ENCODE data around the gene PROC. TPM values are rescaled to one million over a fixed set of nuclear protein-coding genes. Genes with fewer than 3 reads are reported as not detected.

The PROC gene
- total RNA-seq, 1 experiment from 2014 or later: not detected

- Histone ChIP-seq H2AFZ (ENCODE audit: low read depth, low read length, poor library complexity, severe bottlenecking) (no peak overlapping the region), H3K9me2 (ENCODE audit: insufficient read depth) (no peaks in the 10 kb centered on the region), H3K27ac (ENCODE audit: low read depth, low read length) (no peak overlapping the region), H3K27me3 (ENCODE audit: insufficient read depth, low read length) (no peaks in the 10 kb centered on the region), H3K9me3 (ENCODE audit: control insufficient read depth in 1 of 2, insufficient read depth in 1 of 2, low read depth in 1 of 2, low read length in 2 of 2) (no peaks in the 10 kb centered on the region), H3K79me2 (ENCODE audit: insufficient read depth, low read length) (no peaks in the 10 kb centered on the region), H3K4me1 (ENCODE audit: control insufficient read depth in 1 of 2, insufficient read depth in 2 of 2, low read length in 2 of 2) (no peaks in the 10 kb centered on the region), H4K20me1 (ENCODE audit: insufficient read depth) (no peaks in the 10 kb centered on the region), H3K4me2 (ENCODE audit: low read length) (no peak overlapping the region), H3K36me3 (ENCODE audit: control insufficient read depth in 1 of 2, insufficient read depth in 2 of 2, low read length in 2 of 2) (no peaks in the 10 kb centered on the region), H3K4me3 (replicated peaks in 1 of 2; ENCODE audit: low read depth in 1 of 2, low read length in 2 of 2) (no peak overlapping the region), H3K9ac (ENCODE audit: low read length) (no peak overlapping the region)
- CTCF ChIA-PET: no interaction called here
- ATAC-seq (no peak), DNase-seq (ENCODE audit: low read depth, low spot score) (no peak)
- no peak for TF ChIP-seq EZH2 (IDR thresholded peaks at IDR 0.05)
- no peak for TF ChIP-seq EZH2phosphoT487 (IDR thresholded peaks at IDR 0.05; ENCODE audit: borderline replicate concordance)
- no peak for TF ChIP-seq SIN3A (IDR thresholded peaks at IDR 0.05; ENCODE audit: low read depth)
- no peak for TF ChIP-seq REST (IDR thresholded peaks at IDR 0.05; ENCODE audit: low read depth)
- TF ChIP-seq ZFX (IDR thresholded peaks at IDR 0.05): no peak
- no peak for TF ChIP-seq CTCF (IDR thresholded peaks at IDR 0.05 in 2 of 3, conservative IDR thresholded peaks at IDR 0.05 in 1 of 3; ENCODE audit: borderline replicate concordance in 1 of 3, insufficient read depth in 1 of 3, low read depth in 2 of 3, low read length in 2 of 3)
- no peak for TF ChIP-seq FOSL1 (IDR thresholded peaks at IDR 0.05; ENCODE audit: low read depth)
- TF ChIP-seq SP1 (IDR thresholded peaks at IDR 0.05; ENCODE audit: low read depth): no peak
- no peak for TF ChIP-seq JUND (IDR thresholded peaks at IDR 0.05)
- no peak for TF ChIP-seq CEBPB (IDR thresholded peaks at IDR 0.05; ENCODE audit: low read depth)
- no peak for TF ChIP-seq ATF3 (IDR thresholded peaks at IDR 0.05)
- TF ChIP-seq YY1 (IDR thresholded peaks at IDR 0.05; ENCODE audit: extremely low read depth, insufficient replicate concordance, low read depth, low read length): no peak
- no peak for TF ChIP-seq EGR1 (IDR thresholded peaks at IDR 0.05; ENCODE audit: low read depth)
- TF ChIP-seq RAD21 (IDR thresholded peaks at IDR 0.05; ENCODE audit: low read depth): no peak
- TF ChIP-seq ZNF274 (IDR thresholded peaks at IDR 0.05; ENCODE audit: low read depth, low read length): no peak
- TF ChIP-seq SRF (IDR thresholded peaks at IDR 0.05; ENCODE audit: low read depth): no peak
- no peak for TF ChIP-seq POLR2AphosphoS5 (IDR thresholded peaks at IDR 0.05; ENCODE audit: low read depth, low read length)
- TF ChIP-seq TCF7L2 (IDR thresholded peaks at IDR 0.05; ENCODE audit: borderline replicate concordance, extremely low read depth, insufficient read depth, insufficient read length): no peak
- RAD21 ChIA-PET (ENCODE audit: low non-redundant PET in 1 of 2, low total read pairs in 2 of 2, uncharacterized antibody in 2 of 2, unreplicated experiment in 2 of 2): no interaction called here
- POLR2A ChIA-PET: no interaction called here
- intact Hi-C loops (cut with micrococcal nuclease): no loop called here
- no TSS peak for BruUV-seq (replicated peaks)
Measured at GRCh38 chr2:127437056-127437455, 18.8 kb downstream of the PROC start.

All from HCT116 (cell line).